ENCODE results near the gene RBKS.
"Not testable (repeated sequence)": the region's sequence is repeated elsewhere in the genome, so short reads cannot be mapped to it uniquely, and the experiment has no call there.

Gene RBKS

DNA sequence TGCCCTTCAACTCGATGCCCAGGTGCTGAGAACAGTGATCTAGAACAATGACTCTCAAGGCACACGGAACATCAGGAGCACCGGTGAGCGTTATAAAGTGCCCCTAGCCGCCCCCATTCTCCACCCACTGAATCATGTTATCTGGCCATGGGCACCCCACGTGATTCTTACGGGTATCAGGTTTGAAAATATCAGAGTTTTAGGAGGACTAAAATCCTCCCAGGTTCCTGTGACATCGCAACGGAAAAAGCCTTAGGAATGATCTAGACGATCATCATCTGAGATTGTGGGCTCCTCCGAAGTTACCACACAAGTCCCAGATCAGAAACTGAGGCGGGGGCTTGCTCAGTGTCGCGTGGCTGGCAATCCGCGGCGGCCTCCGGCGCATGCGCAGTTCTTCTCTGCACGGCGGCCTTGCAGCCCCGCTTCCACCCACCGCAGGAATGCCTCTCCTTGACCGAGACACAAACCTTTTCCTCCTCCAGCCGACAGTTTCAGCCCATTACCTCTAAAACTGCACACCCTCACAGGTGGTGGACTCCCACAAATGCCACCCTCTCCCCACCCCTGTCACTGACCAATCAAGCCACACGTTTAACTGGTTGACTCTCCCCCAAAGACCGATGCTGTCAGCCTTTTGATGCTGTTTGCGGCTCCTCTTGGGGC, 124.4 kb downstream of the RBKS start:
- no peak overlapping the region for H3K27ac ChIP-seq (replicated peaks)
- no peaks in the 10 kb centered on the region for H3K27me3 ChIP-seq (ENCODE audit: insufficient read depth, poor library complexity, severe bottlenecking)
- TF ChIP-seq GABPA (IDR thresholded peaks at IDR 0.05; ENCODE audit: low read depth) (no peak), POLR2AphosphoS5 (IDR thresholded peaks at IDR 0.05; ENCODE audit: low read depth) (no peak), SPI1 (IDR thresholded peaks at IDR 0.05; ENCODE audit: borderline replicate concordance, low read depth) (no peak)
- TF ChIP-seq, protein P1, sequence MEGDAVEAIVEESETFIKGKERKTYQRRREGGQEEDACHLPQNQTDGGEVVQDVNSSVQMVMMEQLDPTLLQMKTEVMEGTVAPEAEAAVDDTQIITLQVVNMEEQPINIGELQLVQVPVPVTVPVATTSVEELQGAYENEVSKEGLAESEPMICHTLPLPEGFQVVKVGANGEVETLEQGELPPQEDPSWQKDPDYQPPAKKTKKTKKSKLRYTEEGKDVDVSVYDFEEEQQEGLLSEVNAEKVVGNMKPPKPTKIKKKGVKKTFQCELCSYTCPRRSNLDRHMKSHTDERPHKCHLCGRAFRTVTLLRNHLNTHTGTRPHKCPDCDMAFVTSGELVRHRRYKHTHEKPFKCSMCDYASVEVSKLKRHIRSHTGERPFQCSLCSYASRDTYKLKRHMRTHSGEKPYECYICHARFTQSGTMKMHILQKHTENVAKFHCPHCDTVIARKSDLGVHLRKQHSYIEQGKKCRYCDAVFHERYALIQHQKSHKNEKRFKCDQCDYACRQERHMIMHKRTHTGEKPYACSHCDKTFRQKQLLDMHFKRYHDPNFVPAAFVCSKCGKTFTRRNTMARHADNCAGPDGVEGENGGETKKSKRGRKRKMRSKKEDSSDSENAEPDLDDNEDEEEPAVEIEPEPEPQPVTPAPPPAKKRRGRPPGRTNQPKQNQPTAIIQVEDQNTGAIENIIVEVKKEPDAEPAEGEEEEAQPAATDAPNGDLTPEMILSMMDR (IDR thresholded peaks at IDR 0.05; ENCODE audit: insufficient read depth, low read length) = no peak
- TF ChIP-seq, protein P2, sequence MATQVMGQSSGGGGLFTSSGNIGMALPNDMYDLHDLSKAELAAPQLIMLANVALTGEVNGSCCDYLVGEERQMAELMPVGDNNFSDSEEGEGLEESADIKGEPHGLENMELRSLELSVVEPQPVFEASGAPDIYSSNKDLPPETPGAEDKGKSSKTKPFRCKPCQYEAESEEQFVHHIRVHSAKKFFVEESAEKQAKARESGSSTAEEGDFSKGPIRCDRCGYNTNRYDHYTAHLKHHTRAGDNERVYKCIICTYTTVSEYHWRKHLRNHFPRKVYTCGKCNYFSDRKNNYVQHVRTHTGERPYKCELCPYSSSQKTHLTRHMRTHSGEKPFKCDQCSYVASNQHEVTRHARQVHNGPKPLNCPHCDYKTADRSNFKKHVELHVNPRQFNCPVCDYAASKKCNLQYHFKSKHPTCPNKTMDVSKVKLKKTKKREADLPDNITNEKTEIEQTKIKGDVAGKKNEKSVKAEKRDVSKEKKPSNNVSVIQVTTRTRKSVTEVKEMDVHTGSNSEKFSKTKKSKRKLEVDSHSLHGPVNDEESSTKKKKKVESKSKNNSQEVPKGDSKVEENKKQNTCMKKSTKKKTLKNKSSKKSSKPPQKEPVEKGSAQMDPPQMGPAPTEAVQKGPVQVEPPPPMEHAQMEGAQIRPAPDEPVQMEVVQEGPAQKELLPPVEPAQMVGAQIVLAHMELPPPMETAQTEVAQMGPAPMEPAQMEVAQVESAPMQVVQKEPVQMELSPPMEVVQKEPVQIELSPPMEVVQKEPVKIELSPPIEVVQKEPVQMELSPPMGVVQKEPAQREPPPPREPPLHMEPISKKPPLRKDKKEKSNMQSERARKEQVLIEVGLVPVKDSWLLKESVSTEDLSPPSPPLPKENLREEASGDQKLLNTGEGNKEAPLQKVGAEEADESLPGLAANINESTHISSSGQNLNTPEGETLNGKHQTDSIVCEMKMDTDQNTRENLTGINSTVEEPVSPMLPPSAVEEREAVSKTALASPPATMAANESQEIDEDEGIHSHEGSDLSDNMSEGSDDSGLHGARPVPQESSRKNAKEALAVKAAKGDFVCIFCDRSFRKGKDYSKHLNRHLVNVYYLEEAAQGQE (IDR thresholded peaks at IDR 0.05; ENCODE audit: insufficient replicate concordance, low read depth) = no peak
- DNase-seq (ENCODE audit: low read depth in 1 of 2, low spot score in 1 of 2) = no peak
- H3K4me3 ChIP-seq (replicated peaks; ENCODE audit: insufficient read depth, low read length) = no peak overlapping the region

DNA sequence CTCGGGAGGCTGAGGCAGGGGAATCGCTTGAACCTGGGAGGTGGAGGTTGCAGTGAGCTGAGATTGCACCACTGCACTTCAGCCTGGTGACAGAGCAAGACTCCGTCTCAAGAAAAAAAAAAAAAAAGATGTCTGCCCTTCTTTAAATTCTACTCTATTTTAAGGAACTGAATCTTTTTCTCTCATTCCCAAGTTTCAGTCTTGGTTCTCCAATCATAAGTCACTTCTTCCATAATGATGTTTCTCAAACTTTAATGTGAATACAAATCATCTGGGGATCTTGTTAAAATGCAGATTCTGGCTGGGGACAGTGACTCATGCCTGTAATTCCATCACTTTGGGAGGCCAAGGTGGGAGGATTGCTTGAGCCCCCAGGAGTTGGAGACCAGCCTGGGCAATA, 125.7 kb downstream of the RBKS start:
- not testable (repeated sequence) for DNase-seq (ENCODE audit: low read depth in 1 of 2, low spot score in 1 of 2); H3K27ac ChIP-seq (replicated peaks); H3K27me3 ChIP-seq (ENCODE audit: insufficient read depth, poor library complexity, severe bottlenecking); H3K4me3 ChIP-seq (replicated peaks; ENCODE audit: insufficient read depth, low read length)

DNA sequence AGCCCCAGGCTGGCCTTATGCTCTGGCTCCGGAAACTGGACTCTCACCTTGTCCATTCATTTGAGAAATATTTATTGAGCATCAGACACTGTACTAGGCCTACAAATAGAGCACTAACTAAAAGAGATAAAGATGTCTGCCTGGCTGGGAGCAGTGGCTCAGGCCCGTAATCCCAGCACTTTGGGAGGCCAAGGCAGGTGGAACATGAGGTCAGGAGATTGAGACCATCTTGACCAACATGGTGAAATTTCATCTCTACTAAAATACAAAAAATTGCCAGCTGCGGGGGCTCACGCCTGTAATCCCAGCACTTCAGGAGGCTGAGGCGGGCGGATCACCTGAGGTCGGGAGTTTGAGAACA, 126.3 kb downstream of the RBKS start:
- DNase-seq (ENCODE audit: low read depth in 1 of 2, low spot score in 1 of 2) = no peak
- no peak overlapping the region for H3K27ac ChIP-seq (replicated peaks)
- H3K27me3 ChIP-seq (ENCODE audit: insufficient read depth, poor library complexity, severe bottlenecking) = no peaks in the 10 kb centered on the region
- TF ChIP-seq, protein P1 (IDR thresholded peaks at IDR 0.05; ENCODE audit: insufficient read depth, low read length) = no peak
- TF ChIP-seq POLR2AphosphoS5 (IDR thresholded peaks at IDR 0.05; ENCODE audit: low read depth) (no peak), GABPA (IDR thresholded peaks at IDR 0.05; ENCODE audit: low read depth) (no peak), SPI1 (IDR thresholded peaks at IDR 0.05; ENCODE audit: borderline replicate concordance, low read depth) (no peak)
- TF ChIP-seq, protein P2 (IDR thresholded peaks at IDR 0.05; ENCODE audit: insufficient replicate concordance, low read depth) = no peak
- H3K4me3 ChIP-seq (replicated peaks; ENCODE audit: insufficient read depth, low read length) = no peak overlapping the region

DNA sequence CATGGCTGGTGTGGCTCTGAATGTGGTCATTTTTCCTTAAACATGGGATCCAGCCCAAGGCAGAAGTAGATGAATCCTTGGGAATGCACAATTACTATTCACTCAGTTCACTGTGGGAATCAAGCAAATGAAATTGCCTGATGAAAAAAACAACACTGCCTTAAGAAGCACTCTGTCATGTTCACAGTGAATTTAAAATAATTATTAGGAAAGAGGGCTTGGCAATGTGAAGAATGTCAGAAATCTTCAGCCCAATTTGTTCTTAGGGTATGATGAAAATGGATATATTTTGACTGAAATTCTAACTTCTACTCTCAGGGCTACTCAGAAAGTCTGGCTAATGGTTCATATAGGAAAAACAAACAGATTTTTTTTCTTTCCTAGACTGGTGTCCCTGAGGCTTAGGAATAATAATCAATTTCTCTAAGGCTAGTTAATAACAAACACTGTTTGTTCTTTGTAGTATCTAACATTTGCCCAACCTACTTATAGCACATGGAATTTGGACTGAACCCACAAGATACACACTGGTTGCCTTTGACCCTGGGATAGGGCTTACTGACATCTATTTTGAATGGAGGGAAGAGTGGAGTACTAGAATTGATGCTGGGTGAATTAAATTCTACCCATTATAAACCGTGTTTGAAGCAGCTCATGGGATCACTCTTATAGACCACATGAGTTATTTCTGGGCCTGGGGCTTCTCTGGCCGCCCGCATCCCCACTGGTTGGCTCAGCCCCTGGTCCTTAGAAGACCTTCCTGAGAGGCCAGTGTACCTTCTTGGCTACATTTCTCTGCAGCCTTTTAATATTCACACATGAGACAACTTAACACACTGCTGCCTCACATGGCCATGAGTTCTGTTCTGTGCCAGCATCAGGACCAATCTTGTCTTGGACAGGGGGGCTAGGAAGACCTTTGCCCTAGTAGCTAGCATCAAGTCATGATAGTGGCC, 127.0 kb downstream of the RBKS start:
- TF ChIP-seq, protein P1 (IDR thresholded peaks at IDR 0.05; ENCODE audit: insufficient read depth, low read length) = no peak
- TF ChIP-seq, protein P2 (IDR thresholded peaks at IDR 0.05; ENCODE audit: insufficient replicate concordance, low read depth) = no peak
- no peak for TF ChIP-seq GABPA (IDR thresholded peaks at IDR 0.05; ENCODE audit: low read depth)
- Histone ChIP-seq H3K27ac (replicated peaks) (no peak overlapping the region), H3K27me3 (ENCODE audit: insufficient read depth, poor library complexity, severe bottlenecking) (no peaks in the 10 kb centered on the region), H3K4me3 (replicated peaks; ENCODE audit: insufficient read depth, low read length) (no peak overlapping the region)
- no peak for DNase-seq (ENCODE audit: low read depth in 1 of 2, low spot score in 1 of 2)

Measured in HL-60 (cell line).